ENCODE data around the gene TAF4B.

TAF4B gene

GRCh38 chr18:26304511-26304910 lies 78.3 kb downstream of the TAF4B start:
- TF ChIP-seq CTCF (IDR thresholded peaks at IDR 0.05; ENCODE audit: low read depth, low read length, missing control alignments), result no peak
- no peak overlapping the region for H3K4me3 ChIP-seq (replicated peaks; ENCODE audit: low read depth, low read length)
- DNase-seq (ENCODE audit: extremely low read depth, low read depth), result no peak

- peak; percentile 56 for TF ChIP-seq CTCF (IDR thresholded peaks at IDR 0.05; ENCODE audit: low read depth, low read length, missing control alignments)
- H3K4me3 ChIP-seq (replicated peaks; ENCODE audit: low read depth, low read length), result no peak overlapping the region
- peak; percentile 47 for DNase-seq (ENCODE audit: extremely low read depth, low read depth)
Measured at GRCh38 chr18:26307161-26307773, 81.0 kb downstream of the TAF4B start.

DNA sequence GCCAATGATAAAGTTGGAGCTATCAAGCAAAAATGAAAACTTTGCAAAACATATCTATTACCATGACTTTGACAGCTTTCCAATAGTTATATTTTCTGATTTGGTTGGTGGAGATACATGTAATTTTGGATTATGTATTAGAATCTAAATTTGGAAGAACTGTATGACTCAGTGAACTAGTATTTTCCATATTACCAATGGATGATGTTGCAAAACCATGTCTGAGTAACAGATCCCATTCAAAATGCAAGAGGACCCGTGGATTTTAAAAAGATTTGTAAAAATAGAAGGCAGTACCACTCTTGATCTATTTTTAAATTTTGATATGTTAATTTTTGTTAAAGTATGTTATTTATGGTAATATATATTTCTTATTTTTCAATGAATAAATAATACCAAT lies 83.0 kb downstream of the TAF4B start:
- no peak overlapping the region for H3K4me3 ChIP-seq (replicated peaks; ENCODE audit: low read depth, low read length)
- no peak for DNase-seq (ENCODE audit: extremely low read depth, low read depth)
- TF ChIP-seq CTCF (IDR thresholded peaks at IDR 0.05; ENCODE audit: low read depth, low read length, missing control alignments), result no peak

DNA sequence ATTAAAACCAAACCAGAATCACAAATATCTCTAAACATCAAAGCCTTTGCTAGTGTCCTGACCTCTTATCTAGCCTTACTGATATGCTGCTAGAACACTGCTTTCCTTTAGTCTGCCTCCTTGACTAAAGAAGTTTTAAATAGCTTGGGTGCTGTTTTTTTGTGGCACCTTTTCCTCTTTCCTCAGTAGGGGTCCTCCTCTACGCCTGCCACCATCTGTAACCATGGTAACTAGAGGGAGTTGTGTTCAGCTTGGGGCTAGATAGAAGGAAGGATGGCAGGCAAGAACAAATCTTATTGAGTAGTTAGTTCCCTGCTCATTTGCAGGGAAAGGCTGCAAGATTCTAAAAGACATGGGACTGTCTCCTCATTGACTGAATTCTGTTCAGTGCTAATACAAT lies 86.0 kb downstream of the TAF4B start:
- TF ChIP-seq CTCF (IDR thresholded peaks at IDR 0.05; ENCODE audit: low read depth, low read length, missing control alignments), result no peak
- no peak overlapping the region for H3K4me3 ChIP-seq (replicated peaks; ENCODE audit: low read depth, low read length)
- no peak for DNase-seq (ENCODE audit: extremely low read depth, low read depth)

GRCh38 chr18:26317398-26317797 lies 91.2 kb downstream of the TAF4B start:
- no peak for TF ChIP-seq CTCF (IDR thresholded peaks at IDR 0.05; ENCODE audit: low read depth, low read length, missing control alignments)
- no peak for DNase-seq (ENCODE audit: extremely low read depth, low read depth)
- no peak overlapping the region for H3K4me3 ChIP-seq (replicated peaks; ENCODE audit: low read depth, low read length)

- DNase-seq (ENCODE audit: extremely low read depth, low read depth), result no peak
- H3K4me3 ChIP-seq (replicated peaks; ENCODE audit: low read depth, low read length), result no peak overlapping the region
- no peak for TF ChIP-seq CTCF (IDR thresholded peaks at IDR 0.05; ENCODE audit: low read depth, low read length, missing control alignments)
Measured at GRCh38 chr18:26320686-26321085, 94.4 kb downstream of the TAF4B start.

Data from HFF-Myc (cell line).